ENCODE measurements around the gene KREMEN2. TPM values are rescaled to one million over a fixed set of nuclear protein-coding genes. Genes with fewer than 3 reads are reported as not detected.

KREMEN2 gene
- total and polyA plus RNA-seq, 2 of the 4 experiments (the other 2 are of a cell fraction) = 0.03 TPM; not detected in 1

DNA sequence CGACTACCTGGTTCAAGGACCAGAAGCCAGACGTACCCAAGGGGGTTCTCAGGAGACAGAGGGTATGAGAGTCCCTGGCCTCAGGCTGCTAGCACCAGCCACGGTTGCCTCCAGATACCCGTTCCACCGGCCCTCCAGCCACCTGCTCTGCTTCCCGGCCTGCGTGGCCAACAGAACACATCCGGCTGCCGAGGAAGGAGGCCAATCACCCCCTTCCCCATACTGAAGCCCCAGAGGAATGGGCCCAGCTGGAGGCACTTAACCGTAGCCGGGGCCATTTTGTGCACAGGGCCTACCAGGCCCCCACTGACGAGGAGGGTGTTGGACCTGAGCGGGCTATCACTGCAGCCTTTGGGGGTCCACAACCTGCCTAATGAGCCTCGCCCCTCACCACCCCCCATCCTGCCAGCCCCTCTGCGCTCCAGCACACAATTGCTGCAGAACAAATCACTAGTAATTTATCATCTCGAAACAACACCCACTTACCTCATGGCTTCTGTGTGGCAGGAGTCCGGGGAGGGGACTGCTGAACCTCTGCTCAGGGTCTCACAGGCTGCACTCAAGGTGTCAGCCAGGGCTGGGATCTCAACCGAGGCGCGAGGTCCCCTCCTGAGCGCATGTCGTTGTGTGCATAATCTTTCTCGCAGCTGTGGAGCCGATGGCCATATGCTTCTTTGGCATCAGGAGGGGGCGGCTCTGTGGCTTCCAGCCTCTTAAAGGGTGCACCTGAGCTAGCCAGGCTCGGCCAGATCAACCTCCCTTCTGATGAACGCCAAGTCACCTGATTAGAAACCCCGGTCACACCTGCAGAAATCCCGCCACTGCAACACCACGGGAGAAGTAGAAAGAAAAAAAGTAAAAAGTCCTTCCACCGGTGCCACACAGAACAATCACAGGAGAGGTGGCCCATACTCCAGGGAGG is 10.1 kb upstream of the KREMEN2 start:
- intact Hi-C loops (cut with micrococcal nuclease) = no loop called here
- Histone ChIP-seq H3K36me3 (ENCODE audit: control insufficient read depth, insufficient read depth, low read length) (peaks cover 13% of the 10 kb centered on the region), H3K27me3 (ENCODE audit: control insufficient read depth, insufficient read depth, low read length) (peaks cover 39% of the 10 kb centered on the region), H4K5ac (ENCODE audit: low read depth, low read length) (no peak overlapping the region), H3K9ac (ENCODE audit: low read depth, low read length) (no peak overlapping the region), H3K27ac (ENCODE audit: insufficient read depth, low read length) (no peak overlapping the region), H4K8ac (ENCODE audit: low read depth in 2 of 2, low read length in 2 of 2) (no peak overlapping the region), H3K18ac (ENCODE audit: low read depth, low read length) (no peak overlapping the region), H2BK20ac (ENCODE audit: low read depth, low read length) (no peak overlapping the region), H3K14ac (replicated peaks; ENCODE audit: low read depth, low read length) (no peak overlapping the region), H3K9me3 (ENCODE audit: control insufficient read depth, insufficient read depth, low read length) (no peaks in the 10 kb centered on the region), H4K91ac (ENCODE audit: insufficient read depth, low read depth, low read length) (no peak overlapping the region), H2BK15ac (ENCODE audit: low read depth, low read length) (no peak overlapping the region), H3K4ac (ENCODE audit: low read depth, low read length) (no peak overlapping the region), H3K79me1 (ENCODE audit: low read depth in 1 of 2, low read length in 2 of 2) (no peaks in the 10 kb centered on the region), H2BK5ac (ENCODE audit: low read depth, low read length, poor library complexity, severe bottlenecking) (no peak overlapping the region), H2AK5ac (ENCODE audit: low read depth, low read length) (no peak overlapping the region), H2AFZ (replicated peaks; ENCODE audit: low read length, poor library complexity) (no peak overlapping the region), H2BK120ac (ENCODE audit: low read depth, low read length) (no peak overlapping the region), H3K4me2 (ENCODE audit: low read depth, low read length) (no peak overlapping the region), H2AK9ac (replicated peaks; ENCODE audit: low read depth, low read length, poor library complexity) (no peak overlapping the region), H3K4me3 (ENCODE audit: insufficient read depth, low read depth, low read length) (no peak overlapping the region), H3K56ac (ENCODE audit: extremely low read depth, insufficient read depth, low read length) (no peak overlapping the region), H4K20me1 (ENCODE audit: insufficient read depth, low read length) (0 out of 2 replicates have a peak, but pooled peaks cover 3% of the 10 kb centered on the region), H3K23ac (ENCODE audit: low read depth, low read length) (no peak overlapping the region), H3K4me1 (ENCODE audit: control insufficient read depth, insufficient read depth, low read length) (no peaks in the 10 kb centered on the region), H3K9me1 (ENCODE audit: insufficient read depth, low read length) (0 out of 2 replicates have a peak, but pooled peaks cover under 1% of the 10 kb centered on the region)
- TF ChIP-seq FOS (IDR thresholded peaks at IDR 0.05; ENCODE audit: low read depth, low read length) (no peak), CEBPB (IDR thresholded peaks at IDR 0.05; ENCODE audit: low read depth, low read length) (no peak), RFX5 (IDR thresholded peaks at IDR 0.05; ENCODE audit: low read depth, low read length) (no peak)
- no TSS peak for BruUV-seq (replicated peaks)
- dilution Hi-C loops (cut with HindIII; ENCODE audit: low sequenced_read_pairs, unreplicated experiment) = no loop called here
- no peak for ATAC-seq (ENCODE audit: low read depth)
- ChIA-PET CTCF (no interaction called here), POLR2A (ENCODE audit: unreplicated experiment) (no interaction called here)
- DNase-seq = no peak
- WGBS, 2 experiments (ENCODE audit: extremely low coverage in 2 of 2, insufficient read length in 1 of 2) = 46% methylated on average over 18 of the region's 31 CpGs; no CpG with 5 or more reads in 1 of the 2 experiments
- in situ Hi-C loops (cut with MboI; ENCODE audit: low sequenced_read_pairs) = no loop called here
